ENCODE data around the gene RAPGEF4.

Gene RAPGEF4

DNA sequence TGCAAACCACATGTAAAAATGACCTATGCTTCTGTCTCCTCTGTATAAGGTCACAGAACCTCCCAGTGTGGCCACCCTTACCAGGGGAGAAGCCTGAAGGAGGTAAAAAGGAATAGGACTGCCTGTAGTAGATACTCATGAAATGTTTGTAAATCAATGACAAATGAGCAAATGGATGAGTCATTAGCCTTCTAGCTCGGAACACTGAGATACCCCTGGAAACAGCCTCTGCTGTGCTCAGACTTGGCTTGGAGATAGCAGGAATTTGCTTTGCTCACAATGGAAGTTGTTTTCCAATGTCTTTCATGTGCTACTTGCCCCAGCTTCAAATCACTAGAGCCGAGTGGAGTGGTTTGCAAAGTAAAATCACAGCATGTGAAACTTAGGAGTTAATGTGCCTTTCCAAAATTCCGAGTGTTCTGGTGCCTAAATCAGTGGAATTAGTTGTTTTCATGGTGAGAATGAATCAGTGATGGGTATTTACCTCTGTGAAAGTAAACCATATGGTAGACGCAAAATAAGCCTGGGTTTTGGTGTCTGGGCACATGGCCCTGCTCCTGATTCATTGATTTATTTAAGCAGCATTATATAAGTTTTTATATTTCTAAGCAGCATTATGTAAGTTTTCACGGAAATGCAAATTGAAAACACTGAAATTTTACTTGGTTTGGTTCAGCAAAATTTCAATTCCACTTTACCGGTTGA lies 186.0 kb downstream of the RAPGEF4 start:
- peak; percentile 20 for FAIRE-seq
- TF ChIP-seq POLR2A (IDR thresholded peaks at IDR 0.05; ENCODE audit: low read depth, low read length), result no peak
- no peak for DNase-seq (ENCODE audit: insufficient read length, low spot score)

DNA sequence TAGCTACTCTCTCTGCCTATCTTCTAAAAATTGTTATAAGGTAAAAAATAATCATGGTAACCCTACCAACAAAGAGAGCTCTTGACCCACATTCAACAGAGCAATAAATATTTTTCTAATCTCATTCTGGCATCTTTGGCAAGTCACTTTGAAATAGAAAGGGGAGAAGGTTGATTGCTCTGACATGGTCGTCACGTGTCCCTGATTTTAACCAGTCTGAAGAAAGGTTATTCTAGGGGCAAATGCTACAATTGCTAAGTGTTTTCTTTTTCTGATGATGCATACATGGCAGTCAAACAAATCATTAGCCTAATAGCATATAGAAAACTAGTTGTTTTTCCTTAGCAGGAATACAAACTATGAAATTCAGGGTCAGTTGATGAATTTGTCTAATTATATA lies 186.7 kb downstream of the RAPGEF4 start:
- DNase-seq (ENCODE audit: insufficient read length, low spot score), result no peak
- no peak for TF ChIP-seq POLR2A (IDR thresholded peaks at IDR 0.05; ENCODE audit: low read depth, low read length)
- FAIRE-seq, result no peak

DNA sequence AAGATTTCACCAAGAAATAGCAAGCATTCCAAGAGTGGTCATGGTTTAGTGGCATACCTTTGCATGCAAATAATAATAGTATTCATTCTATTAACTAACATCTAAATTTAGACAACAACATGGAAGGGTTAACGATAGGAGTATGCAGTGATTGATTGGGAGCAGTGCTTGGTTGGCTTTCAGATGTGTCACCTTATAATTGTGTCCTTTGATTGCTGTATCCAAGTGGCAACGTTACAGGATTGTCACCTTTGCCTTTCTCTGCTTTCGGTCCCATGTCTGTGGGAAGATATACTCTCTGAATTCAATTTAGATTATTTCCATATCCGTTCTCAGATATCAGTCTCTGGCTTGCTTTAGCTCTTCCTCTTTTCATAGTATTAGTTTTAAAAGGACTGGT lies 187.2 kb downstream of the RAPGEF4 start:
- DNase-seq (ENCODE audit: insufficient read length, low spot score), result no peak

DNA sequence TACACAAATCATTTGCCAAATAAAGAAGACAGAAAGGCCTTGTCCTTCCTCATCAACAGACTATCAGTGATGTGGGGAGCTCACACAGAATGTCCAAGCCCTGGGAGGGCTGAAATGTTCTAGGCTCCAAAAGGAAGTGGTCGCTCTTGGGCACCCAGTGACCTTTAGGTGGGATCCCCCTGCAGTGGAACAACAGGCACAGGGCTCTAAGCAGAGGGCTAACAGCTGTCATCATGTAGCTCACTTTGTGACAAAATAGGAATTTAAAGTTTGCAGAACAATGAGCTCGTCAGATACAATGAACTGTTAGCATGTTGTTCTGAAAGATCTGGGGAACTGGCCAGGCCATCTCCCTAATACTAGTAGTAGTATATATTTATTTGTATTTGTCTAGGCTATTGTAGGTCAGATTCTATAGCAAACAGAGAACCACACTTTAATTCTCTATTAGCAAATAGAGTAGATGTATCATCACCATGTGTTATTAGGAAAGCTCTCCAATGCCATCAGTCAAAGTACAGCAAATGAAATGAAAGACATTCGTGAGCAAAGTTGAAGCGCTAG lies 188.5 kb downstream of the RAPGEF4 start:
- FAIRE-seq (no peak), DNase-seq (ENCODE audit: insufficient read length, low spot score) (no peak)
- no peak for TF ChIP-seq POLR2A (IDR thresholded peaks at IDR 0.05; ENCODE audit: low read depth, low read length)

More for the DNA sequence above, 187.2 kb downstream of the RAPGEF4 start:
- no peak for FAIRE-seq
- no peak for TF ChIP-seq POLR2A (IDR thresholded peaks at IDR 0.05; ENCODE audit: low read depth, low read length)

DNA sequence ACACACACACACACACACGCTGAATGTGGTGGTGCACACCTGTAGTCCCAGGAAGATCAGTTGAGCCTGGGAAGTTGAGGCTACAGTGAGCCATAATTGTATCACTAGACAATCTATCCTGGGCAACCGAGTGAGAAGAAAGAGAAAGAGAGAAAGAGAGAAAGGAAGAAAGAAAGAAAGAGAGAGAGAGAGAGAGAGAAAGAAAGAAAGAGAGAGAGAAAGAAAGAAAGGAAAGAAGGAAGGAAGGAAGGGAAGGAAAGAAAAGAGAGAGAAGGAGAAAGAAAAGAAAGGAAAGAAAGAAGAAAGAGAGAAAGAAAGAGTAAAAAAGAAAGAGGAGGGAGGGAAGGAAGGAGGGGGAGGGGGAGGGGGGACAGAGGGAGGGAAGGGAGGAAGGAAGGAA lies 190.0 kb downstream of the RAPGEF4 start:
- no peak for DNase-seq (ENCODE audit: insufficient read length, low spot score)
- no peak for FAIRE-seq
- no peak for TF ChIP-seq POLR2A (IDR thresholded peaks at IDR 0.05; ENCODE audit: low read depth, low read length)

DNA sequence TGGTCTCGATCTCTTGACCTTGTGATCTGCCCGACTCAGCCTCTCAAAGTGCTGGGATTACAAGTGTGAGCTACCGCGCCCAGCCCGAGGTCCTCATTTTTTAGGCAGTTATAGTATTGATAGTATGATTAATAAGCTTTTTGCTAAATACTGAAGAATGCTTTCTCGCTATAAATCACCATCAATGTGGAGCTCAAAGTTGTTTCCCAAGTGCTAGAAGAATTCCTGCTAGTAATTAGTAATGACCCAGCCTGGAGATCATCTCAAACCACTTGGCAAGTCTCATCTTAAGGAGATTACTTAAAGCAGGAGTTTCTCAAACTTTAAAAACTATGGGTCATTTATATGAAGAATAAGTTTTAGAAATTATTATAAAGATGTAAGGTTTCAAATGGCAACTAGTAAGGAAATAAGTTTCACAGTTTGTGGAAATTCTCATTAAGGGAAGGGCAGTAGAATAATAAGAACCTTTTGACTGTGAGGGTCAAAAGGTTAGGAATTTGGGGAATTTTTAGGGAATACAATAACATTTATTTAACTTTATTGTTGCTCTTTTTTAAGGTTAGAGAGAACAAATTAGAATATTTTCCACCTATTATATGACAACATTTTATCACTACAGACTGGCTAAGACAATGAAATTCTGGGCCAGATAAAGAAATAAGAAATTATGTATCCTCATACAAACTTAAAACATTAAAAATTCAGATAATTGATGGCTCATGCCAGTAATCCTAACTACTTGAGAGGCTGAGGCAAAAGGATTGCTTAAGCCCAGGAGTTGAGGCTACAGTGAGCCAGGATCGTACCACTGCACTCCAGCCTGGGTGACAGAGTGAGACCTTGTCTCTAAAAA lies 191.4 kb downstream of the RAPGEF4 start:
- FAIRE-seq, result no peak
- TF ChIP-seq POLR2A (IDR thresholded peaks at IDR 0.05; ENCODE audit: low read depth, low read length), result no peak
- no peak for DNase-seq (ENCODE audit: insufficient read length, low spot score)

DNA sequence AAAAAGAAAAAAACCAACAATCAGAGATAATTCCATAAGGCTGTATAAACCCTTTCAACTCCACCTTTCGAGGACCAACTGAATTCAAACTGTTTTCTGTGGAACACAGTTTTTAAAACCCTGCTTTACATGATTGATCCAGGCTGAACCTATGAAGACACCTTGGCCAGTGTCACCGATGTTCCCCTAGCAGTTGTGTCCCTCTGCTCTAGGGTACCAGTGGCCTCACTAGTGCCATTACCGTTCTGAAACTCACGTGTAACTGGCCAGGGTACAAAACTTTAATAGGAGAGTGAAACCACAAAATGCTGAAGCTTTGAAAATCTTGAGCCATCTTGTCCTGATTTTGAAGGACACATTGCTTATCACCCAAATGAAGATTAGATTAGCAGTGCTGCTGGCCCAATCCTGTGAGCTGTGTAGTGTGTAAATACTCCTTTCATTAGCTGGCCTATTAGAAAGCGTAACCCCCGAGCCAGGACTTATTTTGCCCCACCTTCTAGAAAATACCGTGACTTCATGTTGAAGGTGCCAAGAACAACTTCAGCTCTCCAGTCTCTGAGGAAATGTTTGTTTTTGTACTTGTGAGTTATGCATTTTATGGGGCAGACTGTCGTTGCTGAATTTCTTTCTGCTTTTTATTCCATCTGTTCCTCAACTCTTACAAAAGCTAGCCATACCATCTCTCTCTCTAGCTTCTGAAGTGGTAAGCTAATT lies 192.2 kb downstream of the RAPGEF4 start:
- no peak for DNase-seq (ENCODE audit: insufficient read length, low spot score)
- TF ChIP-seq POLR2A (IDR thresholded peaks at IDR 0.05; ENCODE audit: low read depth, low read length), result no peak
- FAIRE-seq, result no peak

DNA sequence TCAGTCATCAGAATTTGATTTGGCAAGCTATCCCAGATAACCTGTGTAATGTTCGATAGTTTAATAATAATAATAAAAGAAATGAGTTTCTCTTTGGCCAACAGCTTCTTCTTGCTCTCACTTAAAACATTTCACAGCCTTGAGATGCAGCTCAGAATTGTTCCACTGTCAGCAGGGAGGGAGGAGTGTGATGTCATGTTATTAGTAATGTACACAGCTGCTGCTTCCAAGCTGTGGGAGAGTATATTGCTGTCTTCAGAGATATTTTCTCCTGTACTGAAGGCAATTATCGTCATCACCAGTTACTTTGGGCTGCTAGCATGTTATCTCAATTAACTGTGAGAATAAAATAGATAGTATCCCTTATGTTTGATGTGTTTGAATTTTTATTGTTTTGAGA lies 193.1 kb downstream of the RAPGEF4 start:
- no peak for TF ChIP-seq POLR2A (IDR thresholded peaks at IDR 0.05; ENCODE audit: low read depth, low read length)
- no peak for FAIRE-seq
- DNase-seq (ENCODE audit: insufficient read length, low spot score), result no peak

DNA sequence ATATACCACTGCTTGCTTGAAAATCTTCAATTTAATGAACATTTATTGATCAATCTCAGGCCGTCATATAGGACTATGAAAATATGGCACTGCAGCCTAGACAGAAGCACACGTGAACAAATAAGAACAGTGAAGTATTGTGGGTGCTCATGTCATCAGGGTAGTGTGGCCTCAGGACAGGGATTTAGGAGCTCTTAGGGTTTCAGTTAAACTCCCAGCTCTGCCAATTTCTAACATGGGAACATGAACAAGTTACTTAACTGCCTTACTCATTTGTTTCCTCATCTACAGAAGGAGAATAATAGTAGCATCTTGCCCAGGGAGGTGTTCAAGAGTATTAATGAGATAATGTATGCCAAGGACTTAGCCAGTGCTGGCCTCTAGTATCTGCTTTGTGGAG lies 194.0 kb downstream of the RAPGEF4 start:
- no peak for DNase-seq (ENCODE audit: insufficient read length, low spot score)
- no peak for TF ChIP-seq POLR2A (IDR thresholded peaks at IDR 0.05; ENCODE audit: low read depth, low read length)
- no peak for FAIRE-seq

DNA sequence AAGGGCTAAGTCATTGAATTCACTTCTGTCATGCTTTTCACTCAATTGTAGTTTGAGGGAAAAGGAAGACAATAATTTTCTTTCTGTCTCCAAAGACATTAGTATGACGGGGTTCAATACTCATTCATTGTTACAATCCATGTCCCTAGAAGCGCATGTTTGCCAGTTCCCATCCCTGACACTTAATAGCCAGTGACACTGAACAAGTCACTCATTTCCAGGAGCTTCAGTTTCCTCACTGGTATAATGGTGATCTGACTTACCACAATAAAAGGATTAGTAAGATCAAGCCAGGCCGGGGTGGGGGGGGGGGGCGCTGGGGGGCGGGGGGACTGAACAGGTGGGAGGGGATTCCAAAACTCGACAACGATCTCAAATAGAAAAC lies 195.2 kb downstream of the RAPGEF4 start:
- DNase-seq (ENCODE audit: insufficient read length, low spot score) (no peak), FAIRE-seq (no peak)

DNA sequence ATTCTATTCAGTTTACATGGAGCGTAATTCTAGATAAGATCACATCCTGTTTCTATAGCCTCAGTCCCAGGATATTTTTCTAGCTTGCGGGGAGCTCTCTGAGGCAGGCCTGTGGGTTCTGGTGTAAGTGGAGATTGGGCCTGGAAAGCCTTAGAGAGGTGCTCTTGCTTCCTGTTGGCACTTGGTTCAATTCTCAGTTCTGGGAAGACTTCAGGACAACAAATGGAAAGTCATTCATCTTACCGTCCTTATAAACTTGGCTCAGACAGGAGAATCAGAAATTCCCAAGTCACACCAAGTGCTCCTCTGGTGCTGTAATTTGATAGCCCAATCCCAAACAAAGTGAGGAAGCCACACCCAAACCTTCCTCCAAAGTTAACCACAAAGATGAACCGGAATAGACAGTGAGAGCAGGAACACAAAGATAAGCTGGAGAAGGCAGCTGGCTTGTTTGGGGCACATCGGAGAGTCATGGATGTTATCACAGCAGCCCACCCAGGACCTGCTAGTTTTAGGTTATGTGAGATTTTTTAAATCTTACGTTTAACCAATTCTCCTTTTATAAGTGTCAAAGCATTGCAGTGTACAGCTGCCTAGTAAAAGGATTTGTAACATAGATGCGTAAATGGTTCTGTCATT lies 195.7 kb downstream of the RAPGEF4 start:
- DNase-seq (ENCODE audit: insufficient read length, low spot score), result peak; percentile 14
- FAIRE-seq, result peak; percentile 82
- no peak for TF ChIP-seq POLR2A (IDR thresholded peaks at IDR 0.05; ENCODE audit: low read depth, low read length)

More for the DNA sequence above, 195.2 kb downstream of the RAPGEF4 start:
- no peak for TF ChIP-seq POLR2A (IDR thresholded peaks at IDR 0.05; ENCODE audit: low read depth, low read length)

DNA sequence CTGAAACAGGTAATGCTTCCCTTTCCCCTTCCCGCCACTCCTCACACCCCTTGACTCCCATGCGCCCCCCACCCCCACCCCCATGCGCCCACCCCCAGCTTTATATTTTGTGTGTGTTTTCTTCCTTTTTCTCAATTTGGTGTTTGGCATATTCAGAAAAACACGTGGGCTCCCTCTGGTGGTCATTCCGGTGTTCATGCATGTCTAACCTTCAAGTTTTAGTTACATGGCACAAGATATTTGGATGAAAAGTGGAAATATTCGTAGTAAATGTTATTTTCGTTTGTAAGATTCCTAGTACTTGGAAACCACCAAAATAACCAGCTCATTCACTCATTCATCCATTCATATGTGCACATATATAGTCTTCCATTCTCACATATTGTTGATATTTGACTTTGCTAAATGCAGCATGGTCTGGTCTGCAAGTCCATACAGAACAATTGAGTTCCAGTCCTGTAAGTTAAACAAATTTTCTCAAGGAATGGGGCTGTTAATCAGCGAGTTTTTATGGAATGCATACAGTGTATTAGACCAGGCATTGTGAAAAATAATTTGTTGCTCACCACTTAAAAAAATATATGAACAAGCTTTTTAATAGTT lies 196.4 kb downstream of the RAPGEF4 start:
- no peak for TF ChIP-seq POLR2A (IDR thresholded peaks at IDR 0.05; ENCODE audit: low read depth, low read length)
- FAIRE-seq (peak; percentile 92), DNase-seq (ENCODE audit: insufficient read length, low spot score) (peak; percentile 19)
